GM11168 (cell line): ENCODE results near the gene STK10.
"Not testable (repeated sequence)": the region's sequence is repeated elsewhere in the genome, so short reads cannot be mapped to it uniquely, and the experiment has no call there.

Experiments
- in situ Hi-C: fragments of 300-500 bp; cut with MboI; formaldehyde crosslinking; loops from one replicate; pipeline ENCODE4 v1.12.0; 2022; ENCODE audit warnings: low sequenced_read_pairs; ENCODE audit not compliant: unreplicated experiment

Gene STK10

GRCh38 chr5:172042183-172042582 lies 145.8 kb downstream of the STK10 start:
- in situ Hi-C loops, result loop anchor here (25.0 kb wide), 1 partner anchor 555 kb away; no protein-coding TSS in a partner anchor

GRCh38 chr5:172038167-172038566 lies 149.9 kb downstream of the STK10 start:
- in situ Hi-C loops, result loop anchor here (10.0 to 25.0 kb wide), 3 partner anchors 123 to 551 kb away; no protein-coding TSS in a partner anchor

- in situ Hi-C loops, result loop anchor here (10.0 to 25.0 kb wide), 3 partner anchors 120 to 548 kb away; no protein-coding TSS in a partner anchor
These were observed 153.0 kb downstream of the STK10 start for GRCh38 chr5:172035049-172035448.

- in situ Hi-C loops, result loop anchor here (10.0 to 25.0 kb wide), 3 partner anchors 117 to 545 kb away; no protein-coding TSS in a partner anchor
These were observed 156.0 kb downstream of the STK10 start for GRCh38 chr5:172031894-172032461.

- in situ Hi-C loops, result loop anchor here (10.0 to 25.0 kb wide), 3 partner anchors 115 to 543 kb away; no protein-coding TSS in a partner anchor
These were observed 158.1 kb downstream of the STK10 start for GRCh38 chr5:172029876-172030275.

- in situ Hi-C loops, result loop anchor here (25.0 kb wide), 1 partner anchor 541 kb away; no protein-coding TSS in a partner anchor
These were observed 159.9 kb downstream of the STK10 start for GRCh38 chr5:172028167-172028566.

- in situ Hi-C loops, result not testable (repeated sequence)
These were observed 167.8 kb downstream of the STK10 start for GRCh38 chr5:172020110-172020786.

GRCh38 chr5:172015346-172015745 lies 172.7 kb downstream of the STK10 start:
- in situ Hi-C loops, result no loop called here

- in situ Hi-C loops, result no loop called here
These were observed 177.7 kb downstream of the STK10 start for GRCh38 chr5:172010278-172010677.

- in situ Hi-C loops, result no loop called here
These were observed 178.3 kb downstream of the STK10 start for GRCh38 chr5:172009536-172010270.

- in situ Hi-C loops, result no loop called here
These were observed 179.3 kb downstream of the STK10 start for GRCh38 chr5:172008689-172009141.

GRCh38 chr5:172008111-172008455 lies 179.9 kb downstream of the STK10 start:
- in situ Hi-C loops, result no loop called here

GRCh38 chr5:172007175-172008110 lies 180.6 kb downstream of the STK10 start:
- in situ Hi-C loops, result no loop called here

GRCh38 chr5:172006321-172007174 lies 181.5 kb downstream of the STK10 start, which contains the start of gene FBXW11:
Gene FBXW11, minus strand, starts transcription at chr5:172006638. Its CDS starts 136 bp downstream, at chr5:172006502.
- in situ Hi-C loops, result no loop called here

GRCh38 chr5:172005708-172006320 lies 182.2 kb downstream of the STK10 start:
- in situ Hi-C loops, result no loop called here

GRCh38 chr5:172004824-172005237 lies 183.2 kb downstream of the STK10 start:
- in situ Hi-C loops, result no loop called here

GRCh38 chr5:172003746-172004145 lies 184.3 kb downstream of the STK10 start:
- in situ Hi-C loops, result no loop called here

- in situ Hi-C loops, result no loop called here
These were observed 185.0 kb downstream of the STK10 start for GRCh38 chr5:172002840-172003512.
